HG03108 (cell line): ENCODE data around the gene HDDC3.

Source experiments
- ATAC-seq: cut with Tn5 transposase; IDR thresholded peaks from one replicate; pipeline ENCODE4 v1.9.1; 2021; ENCODE audit warnings: moderate library complexity; ENCODE audit not compliant: unreplicated experiment

Gene HDDC3

GRCh38 chr15:90892498-90893174 lies 39.7 kb downstream of the HDDC3 start:
- no peak for ATAC-seq

GRCh38 chr15:90892023-90892422 lies 40.3 kb downstream of the HDDC3 start:
- ATAC-seq: no peak

GRCh38 chr15:90891346-90891949 lies 40.9 kb downstream of the HDDC3 start:
- no peak for ATAC-seq

GRCh38 chr15:90890839-90891238 lies 41.5 kb downstream of the HDDC3 start:
- ATAC-seq: no peak

GRCh38 chr15:90889736-90890456 lies 42.5 kb downstream of the HDDC3 start:
- no peak for ATAC-seq

- ATAC-seq: no peak
Measured at GRCh38 chr15:90889313-90889730, 43.0 kb downstream of the HDDC3 start.

GRCh38 chr15:90887037-90887481 lies 45.3 kb downstream of the HDDC3 start:
- ATAC-seq: no peak

- no peak for ATAC-seq
Measured at GRCh38 chr15:90886291-90886614, 46.1 kb downstream of the HDDC3 start.

- ATAC-seq: no peak
Measured at GRCh38 chr15:90885432-90886290, 46.7 kb downstream of the HDDC3 start.

- no peak for ATAC-seq
Measured at GRCh38 chr15:90884719-90885431, 47.5 kb downstream of the HDDC3 start.

- ATAC-seq: no peak
Measured at GRCh38 chr15:90883976-90884718, 48.2 kb downstream of the HDDC3 start, which contains the start of gene FES. FES (plus strand) TSS chr15:90884504; CDS start chr15:90885046, 542 bp downstream.

GRCh38 chr15:90883526-90883975 lies 48.8 kb downstream of the HDDC3 start:
- no peak for ATAC-seq

- no peak for ATAC-seq
Measured at GRCh38 chr15:90882781-90883525, 49.4 kb downstream of the HDDC3 start.

GRCh38 chr15:90881978-90882721 lies 50.2 kb downstream of the HDDC3 start:
- ATAC-seq: no peak

GRCh38 chr15:90881181-90881977 lies 51.0 kb downstream of the HDDC3 start:
- ATAC-seq: no peak

GRCh38 chr15:90880381-90881145 lies 51.8 kb downstream of the HDDC3 start:
- ATAC-seq: no peak
